Lower leg skin (tissue), 3 donors: ENCODE data around the gene BTN3A1.

Source experiments
- CTCF ChIP-seq, 3 donors: fragments of 450-650 bp; IDR thresholded peaks; one replicate each; pipeline ENCODE4 v1.5.1; 2016; ENCODE audit warnings: antibody characterized with exemption in 3 of 3, mild to moderate bottlenecking in 3 of 3, moderate library complexity in 2 of 3
- POLR2A ChIP-seq, 2 donors: fragments of 450-650 bp; IDR thresholded peaks; one replicate each; pipeline ENCODE4 v1.6.1; 2016 to 2017; ENCODE audit warnings: antibody characterized with exemption in 2 of 2, mild to moderate bottlenecking in 1 of 2, moderate library complexity in 1 of 2

- no peak for TF ChIP-seq CTCF (IDR thresholded peaks at IDR 0.05)
- TF ChIP-seq POLR2A (IDR thresholded peaks at IDR 0.05): no peak
Observed at GRCh38 chr6:26447257-26447656, 45.2 kb downstream of the BTN3A1 start.
